Fibroblast of upper back skin (primary cell): Measurements from ENCODE around the gene AKR1E2.

ENCODE experiments used
- DNase-seq: peaks from one replicate; pipeline ENCODE4 v3.0.0-alpha.2; 2013

Gene AKR1E2

GRCh38 chr10:4847561-4848355, 21.8 kb downstream of the AKR1E2 start:
- DNase-seq, result peak; percentile 79

GRCh38 chr10:4848356-4849041, 22.5 kb downstream of the AKR1E2 start:
- DNase-seq, result peak; percentile 19

- DNase-seq, result no peak
Observed at GRCh38 chr10:4849042-4849402, 23.0 kb downstream of the AKR1E2 start.

DNA sequence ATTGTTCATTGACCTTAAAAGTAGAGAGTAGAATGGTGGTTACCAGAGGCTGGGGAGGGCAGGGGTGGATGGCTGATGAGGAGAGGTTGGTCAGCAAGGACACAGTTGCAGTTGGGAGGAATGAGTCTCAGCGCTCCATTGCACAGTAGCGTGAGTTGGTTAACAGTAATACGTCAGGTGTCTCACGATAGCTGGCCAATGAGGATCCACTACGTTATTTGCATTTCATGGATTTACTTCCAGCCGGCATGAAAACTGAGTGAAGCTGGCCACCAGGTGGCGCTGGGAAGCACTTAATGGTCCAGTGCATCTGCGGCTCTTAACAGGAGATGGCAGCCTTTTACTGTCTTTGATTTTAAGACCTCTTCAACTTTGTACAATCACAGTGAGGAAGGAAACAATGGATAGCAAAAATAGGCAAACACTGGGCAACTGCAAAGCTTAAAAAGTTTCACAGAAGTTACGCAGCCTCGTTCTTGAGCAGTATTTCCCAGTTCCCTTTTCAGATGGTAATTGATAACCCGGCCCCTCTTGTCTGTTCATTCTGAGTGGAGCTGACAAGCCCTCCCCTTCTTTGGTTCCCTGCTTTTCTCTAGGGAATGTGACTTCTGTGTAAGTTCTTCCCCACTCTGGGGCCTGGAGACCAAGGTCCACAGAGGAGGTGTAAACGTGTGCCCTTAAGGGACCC, 23.7 kb downstream of the AKR1E2 start:
- DNase-seq, result peak; percentile 92

- DNase-seq, result no peak
Observed at GRCh38 chr10:4850397-4850796, 24.4 kb downstream of the AKR1E2 start.

- DNase-seq, result no peak
Observed at GRCh38 chr10:4851176-4851575, 25.2 kb downstream of the AKR1E2 start.

DNA sequence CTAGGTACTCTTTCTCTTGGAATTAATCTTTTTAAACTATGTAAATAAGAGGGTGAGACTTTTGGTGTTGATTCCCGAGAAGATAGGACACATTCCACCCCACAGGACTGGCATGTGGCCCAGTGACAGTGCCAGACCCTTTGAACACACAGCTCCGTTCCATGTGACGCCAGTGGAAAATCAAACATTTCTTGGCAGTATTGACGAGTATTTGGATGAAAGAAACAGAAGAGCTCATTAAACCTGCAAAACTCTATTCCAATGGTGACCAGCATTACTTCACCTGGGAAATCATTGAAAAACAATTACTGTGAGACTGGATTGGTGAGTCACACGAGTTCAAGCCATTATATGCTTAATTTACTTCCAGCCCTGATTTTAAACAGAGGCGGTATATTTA, 25.8 kb downstream of the AKR1E2 start:
- no peak for DNase-seq

DNA sequence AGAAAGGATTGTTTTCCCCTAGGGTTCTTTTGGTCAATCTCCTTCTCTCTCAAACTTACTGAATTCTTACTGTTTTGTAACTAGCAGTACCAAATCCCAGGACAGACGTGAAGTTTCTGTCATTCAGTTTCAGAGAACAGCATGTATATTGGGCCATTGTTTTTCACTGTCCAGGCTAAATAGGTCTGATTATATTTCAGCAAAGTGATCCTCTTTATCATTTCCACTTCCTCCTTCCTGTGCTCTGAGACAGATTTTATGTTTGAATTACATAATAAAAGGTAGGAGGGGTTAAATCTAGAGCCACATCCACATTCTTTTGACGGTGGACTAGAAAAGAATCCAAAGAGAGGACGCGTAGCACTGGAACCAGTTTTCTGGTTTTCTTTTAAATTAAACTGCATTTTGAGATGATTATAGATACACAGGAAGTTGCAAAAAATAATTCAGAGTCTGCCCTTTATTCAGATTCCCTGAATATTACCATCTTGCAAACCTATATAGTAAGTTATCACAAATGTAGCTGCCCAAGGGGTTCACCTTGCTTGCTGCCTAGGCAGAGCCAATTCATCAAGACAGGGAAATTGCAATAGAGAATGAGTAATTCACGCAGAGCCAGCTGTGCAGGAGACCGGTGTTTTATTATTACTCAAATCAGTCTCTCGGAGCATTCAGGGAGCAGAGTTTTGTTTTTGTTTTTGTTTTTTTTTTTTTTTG, 40.1 kb downstream of the AKR1E2 start:
- no peak for DNase-seq

DNA sequence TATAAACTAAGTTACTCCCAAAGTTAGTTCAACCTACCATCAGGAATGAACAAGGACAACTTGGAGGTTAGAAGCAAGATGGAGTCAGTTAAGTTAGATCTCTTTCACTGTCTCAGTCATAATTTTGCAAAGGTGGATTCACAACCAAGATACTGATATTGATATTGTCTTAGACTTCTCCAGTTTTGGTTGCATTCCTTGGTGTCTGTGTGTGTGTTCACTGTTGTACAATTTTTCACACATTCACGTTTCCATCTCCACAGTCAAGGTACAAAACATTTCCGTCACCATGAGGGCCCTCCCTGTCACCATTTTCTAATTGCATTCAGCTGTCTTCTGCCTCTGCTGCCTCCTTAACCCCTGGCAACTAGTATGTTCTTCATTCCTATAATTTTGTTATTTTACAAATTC, 41.1 kb downstream of the AKR1E2 start:
- DNase-seq, result no peak

DNA sequence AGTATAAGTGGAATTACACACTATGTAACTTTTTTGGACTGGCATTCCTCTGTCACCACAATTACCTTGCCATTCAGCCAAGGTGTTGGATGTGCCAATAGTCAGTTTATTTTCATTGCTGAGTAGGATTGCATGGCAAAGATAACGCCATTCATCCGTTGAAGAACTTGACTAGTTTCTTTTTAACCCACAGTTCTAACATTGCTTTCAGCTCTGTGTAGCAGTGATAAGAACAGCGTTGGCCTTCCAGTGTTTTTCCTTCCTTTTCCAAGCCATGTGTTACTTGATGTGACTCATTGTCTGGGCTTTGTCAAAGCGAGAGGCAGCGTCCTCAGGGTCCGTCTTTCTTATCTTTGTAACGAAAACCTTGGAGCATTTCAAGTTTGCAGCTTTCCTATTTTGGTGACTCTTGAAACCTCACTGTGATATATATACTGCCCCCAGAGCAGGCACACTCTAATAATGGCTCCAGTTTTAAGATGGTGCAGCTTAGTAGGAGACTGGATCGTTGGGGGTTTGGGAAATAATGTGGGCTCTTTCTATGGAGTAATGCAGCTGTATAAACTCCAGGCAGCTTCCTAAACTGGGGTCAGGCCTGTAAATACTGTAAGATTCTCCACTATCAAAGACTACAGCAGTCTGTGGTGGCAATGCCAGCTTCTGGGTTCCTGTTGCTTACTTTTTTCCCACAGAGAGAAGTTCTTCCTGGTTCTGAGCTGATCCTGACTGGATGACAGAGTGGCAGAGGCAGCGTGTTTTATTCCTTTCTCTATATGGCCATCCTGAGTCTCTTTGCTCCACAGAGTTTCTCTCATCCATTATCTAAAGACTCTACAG, 41.7 kb downstream of the AKR1E2 start:
- no peak for DNase-seq

DNA sequence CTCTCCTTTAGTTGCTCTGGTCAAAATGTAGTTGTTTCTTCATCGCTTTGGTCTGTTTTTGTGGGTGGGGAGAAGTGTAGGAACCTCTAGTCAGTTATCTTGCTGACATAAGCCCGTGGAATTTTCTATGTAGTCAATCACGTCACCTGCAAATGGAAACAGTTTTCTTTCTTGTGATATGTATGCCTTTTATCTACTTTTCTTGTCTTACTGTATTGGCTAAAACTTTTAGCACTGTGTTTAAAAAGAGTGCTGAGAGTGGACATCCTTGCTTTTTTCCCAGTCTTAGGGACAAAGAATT, 42.3 kb downstream of the AKR1E2 start:
- no peak for DNase-seq

DNA sequence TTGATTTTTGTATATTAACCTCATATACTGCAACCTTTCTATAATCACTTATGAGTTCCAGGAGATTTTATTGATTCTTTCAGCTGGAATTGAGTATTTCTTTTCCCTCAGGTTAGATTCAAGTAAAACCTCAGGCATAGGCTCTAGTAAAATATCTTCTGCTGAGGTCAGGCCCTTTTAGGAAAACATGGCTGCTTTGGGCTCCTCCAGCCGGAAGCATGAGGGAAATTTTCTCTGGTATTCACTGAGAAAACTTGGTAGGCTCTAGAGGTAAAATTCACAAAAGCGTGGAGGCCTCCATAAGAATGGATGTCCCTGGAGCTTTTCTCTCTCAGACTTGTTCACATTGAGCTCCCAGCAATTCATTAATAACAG, 56.7 kb downstream of the AKR1E2 start:
- no peak for DNase-seq

- peak; percentile 28 for DNase-seq
Observed at GRCh38 chr10:4883079-4883739, 57.2 kb downstream of the AKR1E2 start.

DNA sequence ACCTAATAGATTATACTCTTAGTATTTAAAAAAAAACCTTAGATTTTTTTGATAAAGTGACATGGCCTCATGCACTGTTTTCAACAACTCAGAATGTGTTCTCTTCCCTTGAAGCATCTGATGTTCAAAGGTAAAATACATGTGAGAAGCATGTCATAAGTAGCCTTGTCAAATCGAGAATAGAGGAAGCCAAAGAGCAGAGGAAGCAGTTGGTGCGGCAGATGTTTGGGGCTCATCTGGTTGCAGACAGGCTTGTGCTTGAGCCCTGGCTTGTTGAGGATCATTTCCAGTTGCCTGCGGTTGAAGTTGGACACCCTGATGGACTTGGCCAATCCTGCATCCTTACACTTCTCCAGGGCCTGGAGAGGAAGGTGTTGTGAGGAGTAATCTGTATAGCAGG, 59.2 kb downstream of the AKR1E2 start:
- no peak for DNase-seq

- no peak for DNase-seq
Observed at GRCh38 chr10:4887501-4887900, 61.5 kb downstream of the AKR1E2 start.

GRCh38 chr10:4888236-4888635, 62.2 kb downstream of the AKR1E2 start:
- no peak for DNase-seq

GRCh38 chr10:4889959-4890358, 64.0 kb downstream of the AKR1E2 start:
- no peak for DNase-seq

- DNase-seq, result no peak
Observed at GRCh38 chr10:4892681-4893080, 66.7 kb downstream of the AKR1E2 start.

- DNase-seq, result no peak
Observed at GRCh38 chr10:4894335-4894734, 68.3 kb downstream of the AKR1E2 start.
